NCI-H2107 (cell line): ENCODE measurements around the gene GALNT7.

Experiments used
- DNase-seq: peaks from one replicate; lab custom pipeline; 2025; lab: John Stamatoyannopoulos, UW

GALNT7 gene

DNA sequence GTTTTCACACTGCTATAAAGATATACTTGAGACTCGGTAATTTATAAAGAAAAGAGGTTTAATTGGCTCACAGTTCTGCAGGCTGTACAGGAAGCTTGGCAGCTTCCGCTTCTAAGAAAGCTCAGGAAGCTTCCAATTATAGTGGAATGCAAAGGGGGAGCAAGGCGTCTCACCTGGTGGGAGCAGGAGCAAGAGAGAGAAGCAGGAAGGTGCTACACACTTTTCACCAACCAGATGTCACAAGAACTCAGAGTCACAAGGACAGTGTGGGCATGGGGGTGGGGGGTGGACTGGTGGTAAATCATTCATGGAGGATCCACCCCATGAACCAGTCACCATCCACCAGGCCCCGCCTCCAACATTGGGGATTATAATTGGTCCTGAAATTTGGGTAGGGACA is 142.8 kb downstream of the GALNT7 start:
- DNase-seq, result no peak

DNA sequence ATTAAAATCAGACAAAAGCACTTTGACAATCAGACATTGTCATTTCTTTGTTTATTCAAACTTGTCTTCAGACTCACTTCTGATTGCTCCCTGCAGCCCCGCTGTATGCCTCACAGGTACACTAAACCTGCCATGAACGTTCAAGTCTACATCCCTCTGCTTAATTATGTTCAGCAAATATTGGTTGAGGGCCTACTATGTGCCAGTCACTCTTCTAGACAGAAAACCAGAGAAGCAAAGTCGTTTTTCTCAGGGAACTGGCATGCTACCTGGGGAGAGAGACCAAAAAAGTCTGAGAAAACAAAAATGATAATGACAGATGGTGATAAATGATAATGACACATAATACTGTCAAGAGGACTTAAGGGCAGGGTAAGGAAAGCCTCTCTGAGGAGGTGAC is 146.1 kb downstream of the GALNT7 start:
- no peak for DNase-seq

DNA sequence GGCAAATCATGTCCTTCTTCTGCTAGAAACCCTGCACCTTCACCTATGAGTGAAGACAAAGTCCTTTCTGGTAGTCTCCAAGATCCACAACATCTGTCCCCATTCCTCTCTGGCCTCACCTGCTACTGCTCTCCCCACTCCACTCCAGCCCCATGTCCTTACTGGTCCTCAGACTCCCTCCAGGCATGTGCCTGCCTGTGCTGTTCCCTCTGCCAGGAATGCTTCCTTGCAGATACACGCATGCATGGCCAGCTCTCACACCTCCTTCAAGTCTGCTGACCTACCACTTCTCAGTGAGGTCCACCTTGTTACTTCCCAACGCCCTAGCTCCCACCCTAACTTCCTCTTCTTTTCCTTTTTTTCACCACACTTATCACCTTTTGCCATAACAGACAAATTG is 147.4 kb downstream of the GALNT7 start:
- no peak for DNase-seq

DNA sequence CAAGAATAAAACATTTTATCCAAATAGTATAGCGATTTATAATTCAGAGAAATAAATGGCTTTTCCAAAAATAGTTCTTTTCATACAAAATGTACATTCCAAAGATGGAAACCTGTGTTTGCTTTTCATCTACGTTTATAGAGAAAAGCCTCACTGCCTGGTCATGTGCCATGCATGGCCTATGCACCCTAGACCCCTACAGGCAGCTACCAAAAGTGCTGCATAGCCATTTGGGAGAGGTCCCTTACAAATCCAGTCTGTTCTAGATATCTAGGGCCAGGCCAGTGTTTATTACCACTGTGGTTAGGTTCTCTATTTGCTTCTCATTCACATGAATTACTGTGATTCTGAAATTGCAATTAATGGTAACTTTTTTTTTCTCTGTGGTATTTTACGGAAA is 148.4 kb downstream of the GALNT7 start:
- DNase-seq, result no peak

DNA sequence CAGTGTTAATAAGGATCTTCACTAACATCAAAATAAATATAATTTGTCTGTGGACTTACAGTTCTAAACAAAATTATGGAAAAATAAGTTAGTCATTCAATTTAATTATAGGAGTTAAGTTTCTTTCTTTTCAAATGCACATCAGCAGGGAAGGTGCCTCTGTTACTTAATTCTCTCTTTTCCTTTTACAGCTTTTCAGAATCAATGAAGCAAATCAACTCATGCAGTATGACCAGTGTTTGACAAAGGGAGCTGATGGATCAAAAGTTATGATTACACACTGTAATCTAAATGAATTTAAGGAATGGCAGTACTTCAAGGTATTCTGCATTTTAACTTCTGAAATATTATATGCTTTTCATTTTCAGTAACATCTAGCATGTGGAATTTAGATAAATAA is 149.6 kb downstream of the GALNT7 start:
- DNase-seq, result no peak

DNA sequence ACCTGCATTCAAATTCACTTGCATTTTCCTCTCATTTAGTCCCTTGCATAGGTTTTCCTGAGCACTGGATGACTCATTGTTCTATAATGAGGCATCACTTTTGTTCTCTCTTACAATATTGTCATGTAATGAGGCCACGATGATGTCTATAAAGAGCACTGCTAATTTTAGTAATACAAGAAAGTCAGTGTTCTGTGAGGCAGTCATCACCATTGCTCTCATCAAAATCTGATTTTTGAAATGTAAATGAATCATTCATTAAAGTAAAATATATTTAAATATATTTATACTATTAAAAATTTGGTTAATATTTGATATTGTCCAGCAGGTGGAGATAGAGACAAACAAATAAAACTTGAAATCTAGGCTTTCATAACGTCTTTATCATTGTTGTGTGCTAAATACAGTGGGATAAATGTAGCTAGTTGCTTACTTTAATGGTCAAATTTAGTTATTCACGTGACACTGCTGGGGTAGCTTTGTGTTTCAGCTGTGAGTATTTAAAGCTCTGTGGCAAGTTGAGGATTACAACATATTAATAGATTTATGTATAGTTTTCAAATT is 150.1 kb downstream of the GALNT7 start:
- DNase-seq, result no peak

DNA sequence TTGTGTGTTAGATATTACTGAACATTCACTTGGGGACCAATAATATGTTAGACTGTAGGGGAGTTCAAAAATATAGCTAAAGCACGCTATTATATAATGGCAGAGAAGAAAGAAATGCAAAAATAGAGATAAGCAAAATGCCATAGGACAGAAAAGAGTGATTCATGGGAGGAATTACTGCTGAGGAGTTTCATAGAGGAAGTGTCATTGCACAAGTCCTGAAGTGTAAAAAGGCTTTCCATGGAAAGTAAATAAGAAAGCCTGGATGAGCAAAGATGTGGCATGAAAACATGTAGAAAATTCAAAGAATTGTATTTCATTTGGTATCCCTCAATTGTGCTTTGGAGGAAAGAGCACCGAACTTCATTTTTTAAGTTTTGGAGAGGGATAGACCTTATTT is 151.1 kb downstream of the GALNT7 start:
- DNase-seq, result no peak

DNA sequence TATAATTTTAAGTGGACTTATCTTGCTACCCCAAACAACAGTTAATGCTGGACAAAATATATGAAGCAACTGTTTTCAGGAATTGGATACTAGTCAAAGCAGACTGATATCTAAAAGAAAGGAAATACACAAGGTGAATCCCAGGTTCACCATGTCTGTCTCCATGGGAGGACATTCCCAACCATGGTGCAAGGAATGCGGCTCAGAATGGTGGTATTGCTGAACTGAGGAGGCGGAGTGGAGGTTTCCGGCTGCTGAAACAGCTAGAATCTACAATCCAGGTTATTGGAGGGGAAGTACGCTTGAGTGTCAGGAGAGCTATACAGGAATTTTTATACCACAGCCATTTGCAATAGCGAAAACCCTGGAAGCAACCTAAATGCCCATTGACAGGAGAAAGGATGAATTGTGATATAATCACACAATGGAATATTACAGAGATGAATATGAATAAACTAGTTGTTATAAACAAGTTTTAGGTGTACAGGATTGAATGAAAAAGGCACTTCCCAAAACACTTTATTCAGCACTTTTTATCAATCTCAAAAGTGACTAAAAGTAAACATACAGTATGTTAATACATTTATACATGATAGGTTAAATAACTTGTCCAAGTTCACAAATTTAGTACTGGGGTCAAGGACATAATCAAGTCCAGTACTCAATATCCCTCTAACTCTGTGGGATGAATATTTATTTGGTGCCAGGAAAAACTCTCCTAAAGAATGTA is 156.6 kb downstream of the GALNT7 start:
- no peak for DNase-seq

DNA sequence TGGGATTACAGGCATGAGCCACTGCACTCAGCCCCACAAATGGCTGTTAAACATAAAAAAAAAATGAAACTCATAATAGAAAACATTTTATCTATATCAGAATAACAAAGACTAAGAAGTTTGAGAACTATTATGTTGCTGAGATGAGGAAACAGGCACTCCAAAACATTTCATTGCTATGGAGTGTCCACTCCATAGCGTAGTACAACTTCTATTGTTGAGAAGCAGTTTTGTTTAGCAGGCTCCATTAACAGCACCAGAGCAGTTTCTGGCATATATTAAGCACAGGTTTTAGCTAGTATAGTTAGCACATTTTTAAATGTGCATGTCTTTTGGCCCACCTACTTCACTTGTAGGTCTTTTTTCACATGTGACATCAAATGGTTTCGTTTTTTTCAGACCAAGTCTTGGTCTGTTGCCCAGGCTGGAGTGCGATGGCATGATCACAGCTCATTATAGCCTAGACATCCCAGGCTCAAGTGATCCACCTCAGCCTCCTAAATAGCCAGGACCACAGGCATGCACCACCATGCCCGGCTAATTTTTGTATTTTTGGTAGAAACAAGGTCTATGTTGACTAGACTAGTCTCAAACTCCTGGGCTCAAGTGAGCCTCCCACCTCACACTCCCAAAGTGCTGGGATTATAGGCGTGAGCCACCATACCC is 159.8 kb downstream of the GALNT7 start:
- DNase-seq, result no peak

DNA sequence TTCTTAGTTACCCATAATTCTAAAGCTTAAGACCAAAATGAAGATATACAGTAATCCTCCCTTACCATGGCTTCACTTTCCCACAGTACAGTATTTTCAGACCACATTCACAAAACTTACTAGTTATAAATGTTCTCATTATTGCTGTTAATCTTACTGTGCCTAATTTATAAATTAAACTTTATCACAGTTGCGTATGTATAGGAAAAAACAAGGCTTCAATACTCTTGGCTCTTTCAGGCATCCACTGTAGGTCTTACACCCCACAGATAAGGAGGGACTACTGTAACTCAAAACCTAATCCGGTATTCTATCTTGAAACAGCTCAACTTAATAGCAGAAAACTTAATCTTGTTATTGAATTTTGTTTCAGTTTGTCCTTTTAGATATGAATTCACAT is 162.0 kb downstream of the GALNT7 start:
- DNase-seq, result no peak

DNA sequence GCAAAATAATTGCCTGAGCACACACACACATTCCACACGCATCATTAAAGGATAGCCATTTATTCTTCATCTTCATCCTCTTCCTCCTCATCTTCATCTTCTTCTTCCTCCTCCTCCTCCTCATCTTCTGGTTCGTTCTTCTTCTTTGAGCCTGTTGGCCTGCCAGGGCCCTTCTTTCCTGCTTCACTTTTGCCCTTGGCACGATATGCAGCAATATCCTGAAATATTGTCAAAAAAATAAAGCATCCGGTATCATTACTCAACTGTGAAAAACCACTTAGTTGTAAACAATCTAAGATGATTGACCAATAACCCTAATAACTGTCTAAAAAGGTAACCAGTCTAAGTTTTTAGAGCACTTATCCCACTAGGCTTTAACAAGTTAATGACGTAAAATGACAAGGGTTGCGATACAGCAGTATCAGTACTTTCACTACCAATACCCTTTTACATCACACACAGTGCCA is 163.4 kb downstream of the GALNT7 start:
- no peak for DNase-seq

DNA sequence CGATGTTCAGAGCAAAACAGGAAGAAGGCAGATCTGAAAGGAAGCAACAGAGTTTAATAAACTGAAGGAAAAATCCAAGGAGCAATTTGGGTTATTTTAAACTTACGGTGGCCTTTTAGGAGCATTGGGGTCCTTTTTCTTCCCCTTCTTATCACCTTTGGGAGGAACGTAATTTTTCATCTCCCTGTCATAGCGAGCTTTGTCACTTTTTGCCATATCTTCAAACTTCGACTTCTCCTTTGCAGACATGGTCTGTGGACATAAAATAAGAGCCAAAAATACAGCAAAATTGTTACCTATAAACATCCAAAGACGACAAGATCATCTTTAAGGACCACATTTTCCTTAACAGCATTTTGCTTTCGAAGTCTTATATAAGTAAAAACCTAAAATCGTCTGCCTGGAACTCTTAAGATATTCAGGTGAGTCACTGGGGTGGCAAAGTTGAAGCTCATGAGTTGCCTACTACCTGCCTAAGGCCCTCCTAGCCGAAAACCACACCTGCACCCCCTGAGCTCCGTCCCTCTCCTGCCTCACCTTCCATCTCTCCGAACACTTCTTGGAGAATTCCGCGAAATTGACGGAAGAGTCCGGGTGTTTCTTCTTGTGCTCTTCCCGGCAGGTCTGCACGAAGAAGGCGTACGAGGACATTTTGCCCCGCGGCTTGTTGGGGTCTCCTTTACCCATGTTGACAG is 164.5 kb downstream of the GALNT7 start:
- DNase-seq, result no peak

DNA sequence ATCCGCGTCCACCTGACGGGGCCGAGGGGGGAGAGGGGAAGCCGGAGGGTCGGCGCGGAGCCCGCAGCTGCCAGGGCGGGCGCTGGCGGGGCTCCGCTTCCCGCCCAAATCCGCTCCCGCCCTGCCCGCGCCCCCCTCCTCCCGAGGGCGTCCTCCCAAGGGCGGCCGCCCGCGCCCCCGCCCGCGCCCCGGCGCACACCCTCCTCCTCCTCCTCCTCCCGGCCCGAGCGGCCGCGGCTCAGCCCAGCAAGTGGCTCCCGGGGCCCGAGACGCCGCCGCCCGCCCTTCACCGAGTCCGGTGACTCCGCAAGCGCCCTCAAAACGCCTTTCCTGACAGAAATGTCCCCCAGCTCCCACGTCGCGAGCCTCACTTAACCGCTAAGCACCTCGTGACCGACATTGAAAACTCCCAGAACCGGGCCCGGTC is 165.1 kb downstream of the GALNT7 start:
- no peak for DNase-seq

DNA sequence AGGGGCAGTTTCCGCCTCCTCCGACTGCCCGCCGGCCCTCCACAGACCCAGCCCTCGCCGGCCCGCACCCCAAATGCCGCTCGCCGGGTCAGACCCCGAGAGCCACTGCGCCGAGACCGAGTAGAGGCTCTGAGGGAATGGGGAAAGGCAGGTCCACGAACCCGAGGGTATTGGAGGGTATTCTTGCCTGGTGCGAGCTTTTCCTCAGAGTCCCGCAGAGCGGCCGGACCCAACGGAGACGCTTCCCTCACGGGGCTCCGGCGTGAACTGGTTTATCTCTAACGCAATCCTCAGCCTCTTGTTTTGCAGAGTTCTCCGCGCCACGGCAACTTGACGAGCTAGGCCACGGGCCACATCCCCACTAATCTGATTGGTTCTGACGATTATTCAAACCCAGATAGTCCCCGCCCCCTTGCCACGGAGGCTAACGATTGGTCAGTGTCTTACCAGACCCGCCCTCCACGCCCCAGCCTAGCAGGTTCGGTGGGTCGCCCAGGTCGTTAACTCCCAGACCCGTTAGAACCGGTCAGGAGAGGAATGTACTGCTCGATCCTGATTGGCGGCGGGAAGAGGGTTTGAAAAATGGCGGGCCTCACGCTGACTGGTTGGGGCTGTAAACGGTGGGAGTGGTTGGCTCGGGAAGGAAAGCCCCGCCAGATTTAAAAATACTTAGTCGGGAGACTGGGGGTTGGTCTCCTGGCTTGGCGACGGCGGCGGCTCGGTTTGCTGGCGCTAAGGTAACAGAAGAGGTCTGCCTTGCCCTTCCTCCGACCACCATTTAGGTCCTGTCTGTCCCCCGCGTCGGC is 165.7 kb downstream of the GALNT7 start, which contains the start of gene HMGB2:
Gene HMGB2 (minus strand): TSS at position 274 of the 806 bp plus-strand sequence. CDS start 709 bp downstream, outside the sequence.
- peak; percentile 94 for DNase-seq

DNA sequence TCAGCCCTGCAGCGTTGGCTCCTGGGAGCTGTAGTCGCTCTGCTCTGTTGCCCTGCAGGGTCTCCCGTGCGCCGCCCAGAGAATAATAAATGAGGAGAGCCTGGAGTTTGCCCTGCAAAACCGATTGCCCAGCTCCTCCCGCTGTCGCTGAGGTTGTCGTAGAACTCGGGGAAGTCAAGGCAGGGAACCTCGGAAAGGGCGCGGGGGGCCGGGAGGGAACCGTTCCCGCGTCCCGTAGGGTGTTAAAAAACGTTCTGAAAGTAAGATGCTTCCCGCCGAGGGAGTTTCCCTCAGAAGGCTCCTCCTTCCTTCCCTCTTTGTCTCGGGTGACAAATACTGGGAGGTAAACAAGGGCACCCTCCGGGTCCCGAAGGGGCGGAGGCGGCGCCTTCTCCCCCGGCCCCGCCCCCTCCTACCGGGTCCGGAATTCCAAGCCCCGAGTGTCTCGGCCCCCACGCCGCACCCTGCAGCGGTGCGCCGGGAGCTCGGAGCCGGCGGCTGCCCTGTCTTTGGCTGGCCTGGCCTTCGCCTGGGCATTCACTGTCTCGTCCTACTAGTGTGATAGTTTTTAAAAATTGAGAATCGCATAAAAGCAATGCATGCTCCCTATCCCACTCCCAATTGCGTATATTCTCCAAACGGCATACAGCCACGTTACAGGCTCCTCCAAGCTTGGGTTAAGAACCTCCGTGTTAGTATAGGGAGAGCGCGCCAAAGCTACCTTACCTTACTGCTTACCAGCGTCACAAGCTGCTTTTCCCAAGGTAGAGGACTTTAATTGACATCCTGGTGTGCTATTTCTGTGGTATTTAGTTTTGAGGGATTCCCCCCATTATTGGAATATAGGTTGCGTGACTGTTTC is 166.5 kb downstream of the GALNT7 start:
- peak; percentile 75 for DNase-seq

DNA sequence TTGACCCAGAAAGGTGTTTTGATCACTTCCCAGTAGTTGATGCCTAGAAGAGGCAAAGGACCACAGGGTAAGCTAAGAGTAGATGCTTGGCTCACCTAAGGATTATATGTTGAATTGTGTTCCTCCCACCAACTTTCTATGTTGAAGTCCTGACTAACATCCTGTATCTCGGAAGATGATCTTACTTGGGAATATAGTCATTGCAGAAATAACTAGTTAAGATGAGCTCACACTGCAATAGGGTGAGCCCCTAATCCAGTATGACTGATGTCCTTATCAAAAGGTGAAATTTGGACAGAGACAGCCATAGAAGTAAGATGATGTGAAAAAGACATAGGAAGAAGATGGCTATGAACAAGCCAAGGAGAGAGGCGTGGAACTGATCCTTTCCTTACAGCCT is 168.9 kb downstream of the GALNT7 start:
- no peak for DNase-seq

DNA sequence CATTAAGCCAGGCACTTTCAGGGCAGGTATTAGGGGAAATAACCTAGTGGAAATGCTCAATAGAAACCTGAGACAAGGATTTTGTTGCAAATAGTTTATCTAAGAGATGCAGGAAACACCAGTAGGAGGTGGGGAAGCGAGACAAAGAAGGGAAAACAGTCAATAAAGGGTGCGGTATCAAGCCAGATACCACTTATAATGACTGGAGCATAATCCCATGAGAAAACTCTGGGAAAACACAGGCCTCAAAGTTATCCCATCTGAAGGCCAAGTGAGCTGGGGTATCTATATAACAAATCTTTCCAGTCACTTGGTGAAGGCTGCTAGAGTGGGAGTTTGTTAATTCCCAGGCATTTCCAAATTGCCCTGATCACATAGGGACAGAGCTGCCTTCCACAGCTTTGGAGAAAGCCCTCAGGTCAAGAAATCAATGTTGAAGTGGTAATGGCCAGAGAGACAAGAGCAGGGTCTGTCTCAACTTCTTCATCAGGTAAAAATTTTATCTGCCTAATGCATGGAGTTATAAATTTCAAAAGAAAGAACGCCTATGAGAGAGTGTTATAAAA is 175.3 kb downstream of the GALNT7 start:
- DNase-seq, result no peak

DNA sequence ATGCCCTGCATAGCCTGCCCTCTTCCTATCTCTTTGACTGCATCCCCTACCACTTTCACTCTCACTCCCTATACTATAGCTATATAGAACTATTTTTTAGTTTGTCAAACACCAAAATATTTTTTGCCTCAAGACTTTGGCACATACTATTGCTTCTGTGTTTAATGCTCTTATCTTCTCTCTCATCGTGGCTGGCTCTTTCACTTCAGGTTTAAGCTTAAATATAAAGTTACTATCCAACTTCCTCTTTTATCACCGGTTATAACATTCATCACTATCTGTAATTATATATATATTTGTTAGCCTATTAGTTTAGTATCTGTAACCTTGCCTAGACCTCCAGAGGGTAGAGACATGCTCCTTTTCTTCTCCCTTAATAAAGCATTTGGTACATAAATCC is 177.0 kb downstream of the GALNT7 start:
- DNase-seq, result no peak

DNA sequence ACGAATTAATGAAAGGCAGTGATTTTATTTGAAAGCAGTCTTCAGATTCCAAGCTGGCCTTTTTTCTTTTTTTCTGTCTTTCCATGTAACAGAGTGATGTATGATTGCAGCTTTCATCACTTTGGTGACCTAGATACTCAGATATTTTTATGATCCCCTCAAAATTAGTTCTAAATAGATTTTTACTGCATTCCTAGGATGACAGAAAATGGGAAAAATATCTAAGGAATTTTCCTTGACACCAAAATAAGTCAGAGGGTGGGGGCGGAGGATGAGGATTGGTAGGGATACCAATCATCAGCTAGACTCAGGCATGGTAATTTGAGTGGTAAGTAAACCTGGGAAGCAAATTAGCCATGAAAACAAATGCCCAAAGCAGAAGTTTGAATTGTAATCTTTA is 177.5 kb downstream of the GALNT7 start:
- no peak for DNase-seq

DNA sequence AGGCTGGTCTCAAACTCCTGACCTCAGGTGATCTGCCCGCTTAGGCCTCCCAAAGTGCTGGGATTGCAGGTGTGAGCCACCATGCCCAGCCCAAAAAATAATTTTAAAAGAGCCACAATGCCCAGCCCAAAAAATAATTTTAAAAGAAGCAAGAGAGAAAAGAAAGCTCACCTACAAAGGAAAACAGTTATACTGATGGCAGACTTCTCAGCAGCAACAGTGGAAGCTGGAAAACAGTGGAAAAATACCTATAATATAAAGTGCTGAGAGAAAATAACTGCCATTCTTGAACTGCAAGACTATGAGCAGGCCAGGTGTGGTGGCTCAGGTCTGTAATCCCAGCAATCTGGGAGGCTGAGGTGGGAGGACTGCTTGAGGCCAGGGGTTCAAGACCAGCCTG is 178.9 kb downstream of the GALNT7 start:
- DNase-seq, result no peak

DNA sequence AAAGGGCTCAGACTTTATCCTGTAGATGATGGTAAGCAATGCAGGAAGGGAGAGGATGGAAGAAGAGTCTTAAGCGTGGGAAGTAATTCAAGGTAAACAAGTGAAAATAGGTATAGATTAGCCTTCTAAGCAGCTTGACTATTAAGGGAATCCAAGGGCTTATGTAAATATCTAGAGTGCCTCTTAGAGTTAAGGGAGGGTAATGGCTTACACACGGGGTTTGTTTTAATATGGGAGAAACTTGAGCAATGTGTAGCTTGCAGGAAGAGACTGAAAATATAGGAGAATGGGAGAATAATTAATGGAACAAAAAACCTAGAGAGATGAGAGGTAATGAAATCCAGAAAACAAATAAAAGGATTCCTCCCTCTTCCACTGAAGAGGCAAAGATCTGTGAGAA is 189.3 kb downstream of the GALNT7 start:
- no peak for DNase-seq
